Testis (tissue), 3 donors: ENCODE measurements around the gene CAVIN1. TPM values are rescaled to one million over a fixed set of nuclear protein-coding genes. Genes with fewer than 3 reads are reported as not detected.
"Not testable (repeated sequence)": the region's sequence is repeated elsewhere in the genome, so short reads cannot be mapped to it uniquely, and the experiment has no call there.

Experiments
- DNase-seq: peaks from one replicate; pipeline ENCODE4 v3.0.0-alpha.2; 2019
- H3K27ac ChIP-seq, 2 donors: fragments of 200-600 bp; sonication (generic); one replicate each; pipeline ENCODE4 v1.5.1; 2019
- H3K27me3 ChIP-seq: fragments of 200-600 bp; sonication (generic); one replicate; pipeline ENCODE4 v1.5.1; 2019
- H3K36me3 ChIP-seq: fragments of 200-600 bp; sonication (generic); one replicate; pipeline ENCODE4 v1.5.1; 2017; ENCODE audit warnings: low read depth; ENCODE audit errors: missing control alignments
- H3K4me1 ChIP-seq: fragments of 200-600 bp; sonication (generic); one replicate; pipeline ENCODE4 v1.5.1; 2019
- H3K4me3 ChIP-seq, 2 donors: fragments of 200-600 bp; sonication (generic); one replicate each; pipeline ENCODE4 v1.5.1; 2017 to 2019
- H3K9me3 ChIP-seq: fragments of 200-600 bp; sonication (generic); one replicate; pipeline ENCODE4 v1.5.1; 2017
- POLR2A ChIP-seq: fragments of 450-650 bp; IDR thresholded peaks from one replicate; pipeline ENCODE4 v1.6.1; 2017; ENCODE audit warnings: antibody characterized with exemption, mild to moderate bottlenecking, moderate library complexity
- WGBS, 2 donors: methylation state at CpG; one replicate each; pipeline ENCODE4 v1.1.5; 2018; 5-methylcytosine and 5-hydroxymethylcytosine counted together
- intact Hi-C: fragments of 100-400 bp; cut with DNase I; formaldehyde crosslinking; loops from one replicate; pipeline ENCODE4 v1.15.1; 2023; ENCODE audit warnings: low total_unique reads
- polyA plus RNA-seq: library from polyadenylated mRNA; stranded (reverse); fragments of 350-450 nt; fragmentation: Illumina TruSeq; extraction: RNeasy Lipid Tissue Mini Kit (QIAGEN cat#74804); gene quantifications from one replicate; pipeline ENCODE4 v1.2.3, GENCODE V29; 2014; ENCODE audit warnings: low read depth, low replicate concordance; ENCODE audit not compliant: insufficient read depth
- total RNA-seq, 2 donors: library from RNA; depleted of rRNA; stranded (reverse); fragments of >200 nt; gene quantifications; one replicate each; pipeline ENCODE4 v1.2.3, GENCODE V29; 2016
- TF ChIP-seq, protein P1 (sequence below), 3 experiments: fragments of 450-650 bp in 2 of 3; fragments of 200-600 bp in 1 of 3; sonication (generic) in 1 of 3; IDR thresholded peaks; one replicate each; pipeline ENCODE4 v1.5.1; 2016 to 2019; ENCODE audit warnings: antibody characterized with exemption in 3 of 3, mild to moderate bottlenecking in 2 of 3, moderate library complexity in 1 of 3

The CAVIN1 gene
- total and polyA plus RNA-seq, 3 donors from 2014 or later: 49.4 to 106 (median 68.4) TPM

DNA sequence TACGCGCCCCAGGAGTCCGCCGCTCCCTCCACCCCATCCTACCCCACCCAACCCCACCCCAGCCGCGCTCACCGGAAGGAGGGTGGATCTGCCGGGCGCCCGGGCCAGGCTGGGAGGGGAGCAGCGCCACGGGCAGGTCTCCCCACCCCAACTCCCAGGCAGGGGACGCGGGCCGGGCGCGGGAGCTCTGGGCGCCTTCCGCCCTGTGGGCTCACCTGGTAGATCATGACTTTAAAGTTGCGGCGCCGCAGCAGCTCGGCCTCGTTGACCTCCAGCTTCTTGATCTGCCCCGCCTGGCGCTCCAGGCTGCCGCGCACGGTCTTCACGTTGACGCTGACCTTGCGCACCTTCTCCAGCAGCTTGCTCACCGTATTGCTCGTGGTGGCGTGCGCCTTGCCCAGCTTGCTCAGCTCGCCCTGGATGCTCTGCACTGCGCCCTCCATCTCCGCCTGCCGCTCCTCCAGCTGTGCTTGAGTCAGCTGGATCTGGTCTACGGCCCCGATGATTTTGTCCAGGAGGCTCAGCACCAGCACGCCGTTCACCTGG is 571 bp downstream of the CAVIN1 start:
- Histone ChIP-seq H3K4me1 (peaks cover 10% of the 10 kb centered on the region), H3K4me3 (peak overlapping the region; percentile 78 to 87), H3K27ac (peak overlapping the region; percentile 92 to 97), H3K9me3 (no peaks in the 10 kb centered on the region), H3K27me3 (no peaks in the 10 kb centered on the region), H3K36me3 (no peaks in the 10 kb centered on the region)
- intact Hi-C loops: loop anchor here (10.0 kb wide), 1 partner anchor 102 kb away; no protein-coding TSS in a partner anchor
- no peak for DNase-seq
- TF ChIP-seq, protein P1, sequence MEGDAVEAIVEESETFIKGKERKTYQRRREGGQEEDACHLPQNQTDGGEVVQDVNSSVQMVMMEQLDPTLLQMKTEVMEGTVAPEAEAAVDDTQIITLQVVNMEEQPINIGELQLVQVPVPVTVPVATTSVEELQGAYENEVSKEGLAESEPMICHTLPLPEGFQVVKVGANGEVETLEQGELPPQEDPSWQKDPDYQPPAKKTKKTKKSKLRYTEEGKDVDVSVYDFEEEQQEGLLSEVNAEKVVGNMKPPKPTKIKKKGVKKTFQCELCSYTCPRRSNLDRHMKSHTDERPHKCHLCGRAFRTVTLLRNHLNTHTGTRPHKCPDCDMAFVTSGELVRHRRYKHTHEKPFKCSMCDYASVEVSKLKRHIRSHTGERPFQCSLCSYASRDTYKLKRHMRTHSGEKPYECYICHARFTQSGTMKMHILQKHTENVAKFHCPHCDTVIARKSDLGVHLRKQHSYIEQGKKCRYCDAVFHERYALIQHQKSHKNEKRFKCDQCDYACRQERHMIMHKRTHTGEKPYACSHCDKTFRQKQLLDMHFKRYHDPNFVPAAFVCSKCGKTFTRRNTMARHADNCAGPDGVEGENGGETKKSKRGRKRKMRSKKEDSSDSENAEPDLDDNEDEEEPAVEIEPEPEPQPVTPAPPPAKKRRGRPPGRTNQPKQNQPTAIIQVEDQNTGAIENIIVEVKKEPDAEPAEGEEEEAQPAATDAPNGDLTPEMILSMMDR (IDR thresholded peaks at IDR 0.05): no peak
- no peak for TF ChIP-seq POLR2A
- 0% methylated on average over 3 to 38 of the region's 44 CpGs for WGBS, 2 donors

DNA sequence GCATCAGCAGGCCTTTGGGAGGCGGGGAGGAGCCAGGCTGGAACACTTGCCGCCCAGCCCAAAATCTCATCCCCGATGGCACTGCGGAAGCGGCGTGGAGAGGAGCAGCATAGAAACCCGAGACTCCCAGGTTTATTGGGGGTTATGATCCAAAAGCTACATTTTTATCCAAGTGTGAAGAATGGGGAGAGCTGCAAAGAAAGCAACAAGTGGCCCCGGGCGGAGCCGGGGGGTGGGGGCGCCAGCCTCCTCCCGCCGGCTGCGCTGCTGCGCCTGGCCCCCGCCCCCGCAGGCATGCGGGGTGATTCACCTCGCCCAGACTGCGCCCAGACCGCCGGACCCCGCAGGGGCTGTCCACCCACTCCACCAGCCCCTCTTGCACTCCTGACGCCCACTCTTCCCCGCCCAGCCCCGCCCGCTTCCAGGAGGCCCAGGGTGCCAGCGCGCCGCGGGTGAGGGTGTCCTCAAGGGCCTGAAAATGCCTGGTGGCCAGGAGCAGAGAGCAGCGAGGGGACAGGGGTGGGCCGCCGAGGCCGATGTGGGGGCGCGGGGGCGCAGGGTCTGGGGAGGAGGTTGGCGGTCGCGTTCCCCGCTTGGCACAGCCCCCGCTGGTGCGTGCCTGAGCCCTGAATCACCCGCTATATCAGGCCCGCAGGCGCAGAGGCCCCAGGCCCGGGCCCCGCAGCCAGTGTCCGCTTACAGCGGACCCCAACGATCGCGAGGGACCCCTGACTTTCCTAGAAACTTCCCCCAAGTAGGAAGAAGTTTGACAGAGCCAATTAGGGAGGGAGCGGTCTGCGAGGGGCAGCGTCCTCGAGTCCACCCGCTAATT is 1.3 kb downstream of the CAVIN1 start:
- H3K27me3 ChIP-seq: no peaks in the 10 kb centered on the region
- peaks cover 10% of the 10 kb centered on the region for H3K4me1 ChIP-seq
- H3K27ac ChIP-seq: peak overlapping the region; percentile 92 to 97
- DNase-seq: no peak
- no peaks in the 10 kb centered on the region for H3K36me3 ChIP-seq
- intact Hi-C loops: loop anchor here (10.0 kb wide), 1 partner anchor 103 kb away; no protein-coding TSS in a partner anchor
- no peak for TF ChIP-seq POLR2A
- TF ChIP-seq, protein P1 (IDR thresholded peaks at IDR 0.05): no peak
- WGBS, 2 donors: 1 to 5% methylated on average over 10 to 56 of the region's 59 CpGs
- H3K4me3 ChIP-seq: peak overlapping the region; percentile 78 to 87
- no peaks in the 10 kb centered on the region for H3K9me3 ChIP-seq

DNA sequence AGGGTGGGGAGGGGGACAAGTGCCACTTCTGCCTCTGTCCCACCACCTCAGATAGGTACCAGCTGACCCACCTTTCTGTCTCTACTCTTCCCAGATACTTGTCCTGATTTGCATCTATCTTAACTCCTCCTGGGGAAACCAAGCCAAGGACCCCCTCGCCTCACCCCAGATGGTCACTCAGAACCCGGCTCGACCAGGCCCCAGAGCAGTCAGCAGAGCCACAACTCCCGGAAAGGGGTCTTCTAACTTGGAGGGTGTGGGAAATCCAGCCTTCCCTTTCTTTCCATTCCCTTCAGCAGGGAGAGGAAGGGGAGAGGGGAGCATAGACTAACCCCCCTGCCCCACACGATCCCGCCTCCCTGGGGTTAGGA is 1.9 kb downstream of the CAVIN1 start:
- WGBS, 2 donors: 13% methylated on average over 5 to 6 of the region's 6 CpGs
- no peaks in the 10 kb centered on the region for H3K27me3 ChIP-seq
- peak overlapping the region; percentile 92 to 97 for H3K27ac ChIP-seq
- H3K4me3 ChIP-seq: peak overlapping the region; percentile 78 to 87
- TF ChIP-seq, protein P1 (IDR thresholded peaks at IDR 0.05): no peak
- no peak for TF ChIP-seq POLR2A
- intact Hi-C loops: loop anchor here (10.0 kb wide), 1 partner anchor 104 kb away; no protein-coding TSS in a partner anchor
- peaks cover 10% of the 10 kb centered on the region for H3K4me1 ChIP-seq
- H3K9me3 ChIP-seq: no peaks in the 10 kb centered on the region
- no peaks in the 10 kb centered on the region for H3K36me3 ChIP-seq
- DNase-seq: no peak

DNA sequence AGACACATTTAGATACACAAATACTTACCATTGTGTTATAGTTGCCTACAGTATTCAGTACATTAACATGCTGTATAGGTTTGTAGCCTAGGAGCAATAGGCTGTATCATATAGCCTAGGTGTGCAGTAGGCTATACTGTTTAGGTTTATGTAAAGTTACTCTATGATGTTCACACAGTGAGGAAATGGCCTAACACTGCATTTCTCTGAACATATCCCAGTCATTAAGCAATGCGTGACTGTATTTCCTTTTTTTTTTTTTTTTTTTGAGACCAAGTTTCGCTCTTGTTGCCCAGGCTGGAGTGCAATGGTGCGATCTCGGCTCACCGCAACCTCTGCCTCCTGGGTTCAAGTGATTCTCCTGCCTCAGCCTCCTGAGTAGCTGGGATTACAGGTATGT is 5.1 kb downstream of the CAVIN1 start:
- H3K27me3 ChIP-seq, H3K9me3 ChIP-seq, H3K4me1 ChIP-seq, H3K36me3 ChIP-seq, intact Hi-C loops, H3K27ac ChIP-seq, DNase-seq, H3K4me3 ChIP-seq: not testable (repeated sequence)
- WGBS, 2 donors: 93% methylated on average over 5 of the region's 5 CpGs

DNA sequence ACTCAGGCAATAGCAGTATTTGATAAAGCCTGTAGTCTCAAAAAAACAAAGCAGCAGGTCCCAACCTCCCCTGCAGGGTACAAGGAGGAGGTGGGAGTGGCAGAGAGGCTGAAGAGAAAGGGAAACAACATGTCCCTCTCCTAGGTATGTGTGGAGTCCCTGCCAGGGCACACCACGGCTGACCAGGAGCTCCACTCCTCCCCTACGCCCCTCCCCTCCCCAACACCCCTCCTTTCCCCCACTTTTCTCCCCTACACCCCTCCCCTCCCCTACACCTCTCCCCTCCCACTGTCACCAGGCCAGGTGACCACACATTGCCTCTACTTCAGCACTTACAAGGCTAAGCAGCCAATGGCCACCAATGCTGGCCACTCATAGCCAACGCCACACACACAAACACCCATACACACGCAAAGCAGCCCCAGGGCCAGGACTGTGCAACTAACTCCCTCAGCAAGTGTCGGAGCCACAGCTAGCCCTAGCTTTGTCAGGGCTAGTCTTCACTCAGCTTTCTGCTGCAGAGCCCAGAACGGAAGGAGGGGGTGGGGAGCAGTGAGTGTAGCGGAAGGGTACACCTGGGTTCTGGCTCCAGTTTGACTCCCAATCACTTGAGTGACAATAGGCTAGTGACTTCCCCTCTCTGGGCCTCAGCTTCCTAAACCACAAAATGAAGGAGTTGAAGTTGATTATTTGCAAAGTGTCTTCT is 8.2 kb downstream of the CAVIN1 start:
- no peak for TF ChIP-seq POLR2A
- TF ChIP-seq, protein P1 (IDR thresholded peaks at IDR 0.05): no peak
- WGBS, 2 donors: 73 to 86% methylated on average over 4 to 7 of the region's 7 CpGs
- Histone ChIP-seq H3K27ac (no peak overlapping the region), H3K4me3 (no peak overlapping the region), H3K4me1 (peaks cover 14% of the 10 kb centered on the region), H3K9me3 (no peaks in the 10 kb centered on the region), H3K36me3 (no peaks in the 10 kb centered on the region), H3K27me3 (no peaks in the 10 kb centered on the region)
- intact Hi-C loops: no loop called here
- no peak for DNase-seq
